NCI-H446 treated with DMSO at 0.1 percent for 48 hours (cell line): ENCODE data around the gene GDF9.
"Not testable (repeated sequence)": the region's sequence is repeated elsewhere in the genome, so short reads cannot be mapped to it uniquely, and the experiment has no call there.

ENCODE experiments used
- DNase-seq: peaks from one replicate; lab custom pipeline; 2025; lab: John Stamatoyannopoulos, UW

The GDF9 gene

GRCh38 chr5:132873119-132873929 is 7.1 kb upstream of the GDF9 start, which contains the start of gene LEAP2:
TSS of gene LEAP2 (plus strand) at chr5:132873668. CDS start at chr5:132873695, 27 bp downstream.
- no peak for DNase-seq

DNA sequence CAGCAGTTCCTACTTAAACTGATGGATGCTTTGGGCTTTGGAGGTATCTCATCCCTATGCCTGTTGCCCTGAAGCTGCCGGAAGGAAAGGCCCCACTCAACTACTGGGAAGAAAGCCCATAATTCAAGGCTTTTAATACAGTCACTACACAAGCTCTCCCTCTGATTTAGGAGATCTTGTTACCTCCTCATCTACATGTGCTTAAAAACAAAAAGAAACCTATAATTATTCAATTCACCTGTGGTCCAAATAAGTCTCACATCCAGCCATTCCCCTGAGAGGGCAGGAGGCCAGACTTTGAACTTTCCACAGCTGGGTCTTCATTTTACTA is 6.5 kb upstream of the GDF9 start:
- DNase-seq: no peak

DNA sequence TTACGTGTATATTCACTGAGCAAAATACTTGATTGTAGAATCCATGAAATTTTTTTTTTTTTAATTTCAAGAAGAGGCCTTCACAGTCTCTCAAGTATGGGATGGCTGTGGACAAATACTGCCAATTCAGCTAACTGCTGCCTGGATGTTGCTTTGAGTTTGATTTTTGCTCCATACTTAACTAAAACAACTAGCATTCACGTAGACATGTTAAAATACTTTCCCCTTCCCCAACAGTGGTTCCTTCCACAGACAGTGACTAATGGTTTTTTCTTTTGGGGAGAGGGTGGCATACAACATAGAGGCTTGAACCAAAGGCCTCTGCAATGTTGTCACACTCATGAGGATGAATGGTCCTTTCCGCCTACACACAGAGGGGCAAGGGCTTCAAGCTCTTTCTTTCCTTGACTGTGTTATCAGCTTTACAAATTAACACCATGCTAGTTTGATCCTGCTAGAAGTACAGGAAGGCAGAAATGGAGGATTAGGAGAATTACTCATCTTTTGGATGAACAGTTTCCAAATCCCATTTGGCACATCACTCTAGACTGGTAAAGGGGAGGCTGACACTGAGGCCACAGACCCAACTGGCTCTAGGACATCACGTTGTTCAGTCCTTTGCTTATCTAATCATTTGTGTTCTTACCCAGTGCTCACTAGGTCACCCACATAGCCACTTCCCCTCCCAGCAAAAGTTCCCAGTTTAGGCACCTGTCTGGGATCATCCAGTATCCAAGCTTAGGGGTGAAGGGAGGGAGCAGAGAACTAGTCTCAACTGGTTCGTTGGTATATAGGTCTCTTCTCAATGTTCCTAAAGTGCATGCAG is 5.4 kb upstream of the GDF9 start:
- no peak for DNase-seq

GRCh38 chr5:132870801-132871200 is 4.5 kb upstream of the GDF9 start:
- no peak for DNase-seq

GRCh38 chr5:132868754-132869153 is 2.5 kb upstream of the GDF9 start:
- DNase-seq: no peak

DNA sequence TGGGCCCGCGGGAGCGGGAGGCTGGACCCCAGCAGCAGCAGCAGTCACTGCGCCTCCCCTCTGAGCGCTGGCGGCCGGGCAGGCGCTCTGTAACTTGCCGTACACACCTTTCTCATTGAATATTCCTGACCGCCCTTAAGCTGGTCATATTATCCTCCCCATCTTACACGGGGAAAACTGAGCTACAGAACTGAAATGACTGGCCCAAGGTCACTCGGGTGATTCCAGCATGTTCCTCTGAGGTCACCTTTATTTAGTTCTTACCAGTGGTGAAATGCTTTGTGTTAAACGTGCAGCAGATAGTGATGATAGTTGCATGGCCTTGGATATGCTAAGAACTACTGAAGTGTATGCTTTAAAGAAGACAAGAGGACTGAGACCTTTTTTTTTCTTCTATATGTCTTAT is 780 bp upstream of the GDF9 start:
- DNase-seq: no peak

GRCh38 chr5:132865668-132866341 is 464 bp downstream of the GDF9 start:
- DNase-seq: no peak

DNA sequence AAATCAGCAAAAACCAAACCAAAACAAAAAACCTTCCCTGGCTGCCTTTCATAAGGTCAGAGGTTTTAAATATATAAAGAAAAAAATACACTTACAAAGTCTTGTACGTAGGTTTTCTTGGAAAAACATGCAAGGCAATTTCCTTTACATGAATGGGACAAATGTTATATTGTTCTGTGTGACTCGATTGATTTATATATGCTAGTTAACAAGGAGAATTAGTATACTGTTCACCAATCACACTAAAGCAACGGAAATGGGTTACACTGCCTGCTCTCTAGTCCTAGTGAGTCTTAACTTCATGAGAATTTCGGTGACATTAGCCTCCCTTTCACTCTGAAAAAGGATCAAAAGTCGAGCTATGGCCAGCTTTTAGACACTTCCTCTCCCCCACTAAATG is 5.5 kb downstream of the GDF9 start:
- DNase-seq: no peak

- DNase-seq: no peak
Measured at GRCh38 chr5:132859889-132860437, 6.3 kb downstream of the GDF9 start.

- DNase-seq: no peak
Measured at GRCh38 chr5:132856011-132856410, 10.3 kb downstream of the GDF9 start.

DNA sequence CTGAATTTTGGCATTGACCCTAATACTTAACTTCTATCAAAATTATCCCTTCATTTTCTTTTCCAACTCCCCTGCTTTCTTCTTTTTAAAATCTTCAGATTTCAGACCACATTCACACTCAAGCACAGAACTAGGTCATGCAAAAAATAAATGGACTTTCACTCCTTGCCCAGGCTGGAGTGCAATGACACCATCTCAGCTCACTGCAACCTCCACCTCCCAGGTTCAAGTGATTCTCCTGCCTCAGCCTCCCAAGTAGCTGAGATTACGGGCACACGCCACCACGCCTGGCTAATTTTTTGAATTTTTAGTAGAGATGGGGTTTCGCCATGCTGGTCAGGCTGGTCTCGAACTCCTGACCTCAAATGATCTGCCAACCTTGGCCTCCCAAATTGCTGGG is 11.3 kb downstream of the GDF9 start:
- not testable (repeated sequence) for DNase-seq

DNA sequence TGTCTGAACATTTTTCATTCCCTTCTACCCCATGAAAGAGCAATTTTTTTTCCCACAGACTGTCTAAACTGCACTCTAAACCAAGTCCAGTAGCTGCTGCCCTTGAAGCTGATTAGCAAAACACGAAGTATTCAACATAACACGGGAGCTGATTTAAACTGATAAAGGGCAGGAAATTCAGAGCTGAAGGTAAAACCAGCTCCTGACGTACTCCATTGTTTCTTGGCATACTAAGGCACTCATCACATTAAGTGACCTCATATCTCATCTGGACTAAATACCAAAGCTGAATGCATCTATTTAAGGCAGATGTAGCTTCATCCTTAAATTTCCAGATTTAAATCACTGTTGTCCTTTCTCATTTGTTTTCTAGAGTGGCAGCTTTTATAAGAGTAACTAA is 12.0 kb downstream of the GDF9 start:
- DNase-seq: no peak

GRCh38 chr5:132853790-132854189 is 12.5 kb downstream of the GDF9 start:
- no peak for DNase-seq

GRCh38 chr5:132853323-132853722 is 12.9 kb downstream of the GDF9 start:
- no peak for DNase-seq

DNA sequence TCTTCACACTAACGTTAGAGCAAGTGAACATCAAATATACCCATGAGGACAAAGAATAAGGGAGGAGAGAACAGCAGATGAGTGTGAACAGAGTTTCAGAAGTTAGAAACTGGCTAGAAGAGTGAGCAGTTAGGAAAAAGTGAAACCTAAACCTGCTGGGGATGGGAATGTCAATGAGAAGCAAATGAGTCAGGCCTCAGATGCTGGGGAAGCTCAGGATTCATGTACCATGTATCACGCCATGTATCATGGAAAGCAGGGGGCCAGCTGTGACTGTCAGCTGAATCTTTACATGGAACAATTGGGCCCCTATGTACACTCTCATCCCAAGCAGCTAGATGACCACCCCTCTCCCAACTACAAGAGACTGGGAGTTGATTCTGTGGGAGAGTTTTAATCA is 16.2 kb downstream of the GDF9 start:
- DNase-seq: no peak

DNA sequence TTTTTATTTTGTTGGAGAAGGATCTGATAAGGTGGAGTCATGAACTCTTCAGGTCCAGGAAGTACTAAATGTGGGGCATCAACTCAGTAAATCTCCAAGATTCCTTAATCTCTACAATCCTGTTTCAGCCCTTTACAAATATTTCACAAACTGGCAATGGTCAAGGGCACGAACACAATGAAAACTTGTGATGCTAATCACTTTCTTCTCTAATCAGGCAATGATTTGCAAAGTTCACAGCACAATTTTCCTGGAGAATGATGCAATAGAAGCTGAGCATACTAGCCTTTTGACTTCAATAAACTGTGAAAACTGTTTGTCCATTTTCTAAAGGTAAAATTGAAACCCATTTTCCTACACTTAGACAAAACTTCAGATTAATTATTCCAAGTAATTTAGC is 16.9 kb downstream of the GDF9 start:
- DNase-seq: no peak

- DNase-seq: no peak
Measured at GRCh38 chr5:132848270-132848669, 18.0 kb downstream of the GDF9 start.

DNA sequence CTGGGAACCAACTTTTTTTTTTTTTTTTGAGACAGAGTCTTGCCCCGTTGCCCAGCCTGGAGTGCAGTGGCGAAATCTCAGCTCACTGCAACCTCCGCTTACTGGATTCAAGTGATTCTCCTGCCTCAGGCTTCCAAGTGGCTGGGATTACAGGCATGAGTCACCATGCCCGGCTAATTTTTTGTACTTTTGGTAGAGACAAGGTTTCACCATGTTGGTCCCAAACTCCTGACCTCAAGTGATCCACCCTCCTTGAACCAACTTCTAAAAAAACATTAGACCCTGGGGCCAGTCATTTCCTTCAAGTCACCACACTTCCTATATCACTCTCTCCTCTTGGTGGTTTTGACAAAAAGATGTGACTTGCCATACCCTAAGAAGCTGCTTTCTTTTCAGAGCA is 25.0 kb downstream of the GDF9 start:
- DNase-seq: no peak

DNA sequence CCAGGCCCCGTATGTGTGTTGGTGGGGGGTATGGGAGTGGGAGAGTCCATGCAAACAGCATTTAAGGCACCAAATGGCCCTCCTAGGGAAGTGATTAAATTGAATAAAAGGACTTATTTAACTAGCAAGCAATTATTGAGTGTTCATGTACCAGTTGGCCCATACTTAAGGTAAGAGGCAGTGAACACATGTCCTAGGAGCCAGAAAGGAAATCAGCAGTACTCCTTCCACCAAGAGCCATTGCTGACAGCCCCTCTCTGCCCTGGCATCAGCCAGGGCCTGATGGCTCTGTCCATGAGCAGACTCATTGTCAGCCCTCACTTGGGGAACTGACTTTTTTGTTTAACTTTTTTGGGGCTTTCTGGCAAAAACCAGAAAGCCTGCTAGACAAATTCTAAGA is 25.4 kb downstream of the GDF9 start:
- no peak for DNase-seq

GRCh38 chr5:132840313-132840712 is 26.0 kb downstream of the GDF9 start:
- no peak for DNase-seq

DNA sequence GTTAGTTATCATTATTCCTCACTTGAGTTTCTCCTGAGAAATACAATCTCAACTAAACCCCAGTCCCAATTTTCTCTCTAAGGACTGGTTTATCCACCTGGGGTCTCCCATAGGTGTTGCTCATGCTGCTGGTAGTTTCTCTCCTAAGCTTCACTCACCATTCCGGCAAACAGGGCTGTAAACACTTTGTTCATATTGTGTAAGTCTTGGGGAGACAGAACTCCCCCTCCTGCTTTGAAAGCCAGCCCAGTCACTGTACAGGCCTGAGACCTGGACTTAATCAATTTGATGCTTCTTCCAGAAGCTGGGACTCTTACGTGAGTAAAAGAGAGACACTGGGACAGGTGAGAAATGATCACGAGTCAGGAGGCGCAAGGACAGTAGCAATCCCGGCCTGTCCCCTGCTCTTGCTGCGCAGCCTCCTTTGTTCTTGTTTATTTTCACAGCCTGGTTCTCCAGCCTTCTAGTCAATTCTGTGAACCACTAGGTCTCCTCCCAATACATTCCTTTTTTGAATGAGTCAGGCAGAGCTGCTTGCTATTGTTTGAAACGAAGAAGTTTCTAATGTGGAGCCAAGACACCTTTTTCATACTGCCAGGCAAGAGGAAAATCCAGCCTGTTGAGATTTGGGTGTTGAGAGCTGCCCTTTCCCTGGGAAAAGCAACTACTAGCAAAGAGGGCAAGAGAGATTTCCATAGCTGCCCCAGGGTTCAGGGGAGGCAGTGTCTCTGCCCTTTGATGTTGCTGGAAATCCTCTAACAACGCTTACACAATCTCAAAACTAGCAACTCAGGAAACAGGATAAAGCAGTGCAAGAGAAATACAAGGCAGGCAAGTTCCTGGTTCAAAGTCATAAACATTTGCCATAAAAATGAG is 26.6 kb downstream of the GDF9 start:
- no peak for DNase-seq
